Endodermal cell (in vitro differentiated cells): ENCODE data around the gene PAF1. TPM values are rescaled to one million over a fixed set of nuclear protein-coding genes. Genes with fewer than 3 reads are reported as not detected.
"Not testable (repeated sequence)": the region's sequence is repeated elsewhere in the genome, so short reads cannot be mapped to it uniquely, and the experiment has no call there.

Experiments used
- DNase-seq: peaks from one replicate; pipeline ENCODE4 v3.0.0-alpha.2; 2017
- H3K27ac ChIP-seq: 2 replicates; pipeline ENCODE4 v1.5.1; 2013; ENCODE audit warnings: mild to moderate bottlenecking, low read depth, low read length, moderate library complexity
- H3K27me3 ChIP-seq: 2 replicates; pipeline ENCODE4 v1.6.1; 2013; ENCODE audit warnings: mild to moderate bottlenecking, low read length, moderate library complexity; ENCODE audit not compliant: insufficient read depth, control insufficient read depth, poor library complexity, severe bottlenecking
- H3K36me3 ChIP-seq: 2 replicates; pipeline ENCODE4 v1.7.0; 2013; ENCODE audit warnings: mild to moderate bottlenecking, low read length, moderate library complexity; ENCODE audit not compliant: control insufficient read depth, insufficient read depth
- H3K4me1 ChIP-seq: one replicate; pipeline ENCODE4 v1.7.0; 2013; ENCODE audit warnings: low read length; ENCODE audit not compliant: control insufficient read depth, insufficient read depth
- H3K4me3 ChIP-seq: 2 replicates; pipeline ENCODE4 v1.5.1; 2013; ENCODE audit warnings: mild to moderate bottlenecking, low read length, moderate library complexity
- H3K9ac ChIP-seq: 2 replicates; pipeline ENCODE4 v1.6.1; 2013; ENCODE audit warnings: mild to moderate bottlenecking, low read length, moderate library complexity; ENCODE audit not compliant: poor library complexity, severe bottlenecking; ENCODE audit errors: extremely low read depth
- H3K9me3 ChIP-seq: 2 replicates; pipeline ENCODE4 v1.6.1; 2013; ENCODE audit warnings: mild to moderate bottlenecking, low read length, moderate library complexity; ENCODE audit not compliant: control insufficient read depth
- H3K27ac Mint-ChIP-seq: 2 replicates; pipeline ENCODE4 v1.8.0; 2020; ENCODE audit warnings: mixed read lengths
- H3K27me3 Mint-ChIP-seq: 2 replicates; pipeline ENCODE4 v1.8.0; 2021; ENCODE audit warnings: mild to moderate bottlenecking, mixed read lengths; ENCODE audit not compliant: insufficient read depth
- H3K36me3 Mint-ChIP-seq: 2 replicates; pipeline ENCODE4 v1.8.0; 2020; ENCODE audit warnings: low read depth, mixed read lengths
- H3K4me1 Mint-ChIP-seq: 2 replicates; pipeline ENCODE4 v1.8.0; 2020; ENCODE audit warnings: mixed read lengths
- H3K4me3 Mint-ChIP-seq: 2 replicates; pipeline ENCODE4 v1.8.0; 2020; ENCODE audit warnings: mild to moderate bottlenecking, moderate library complexity, mixed read lengths
- H3K9me3 Mint-ChIP-seq: 2 replicates; pipeline ENCODE4 v1.8.0; 2020; ENCODE audit warnings: mild to moderate bottlenecking, mixed read lengths
- WGBS, 2 experiments: methylation state at CpG; one replicate each; pipeline versions ENCODE4 v1.1.5 to v1.1.7; 2013; ENCODE audit warnings: missing lambda C conversion rate in 2 of 2, mixed read lengths in 1 of 2; ENCODE audit not compliant: insufficient coverage in 1 of 2, insufficient read length in 1 of 2; 5-methylcytosine and 5-hydroxymethylcytosine counted together
- total RNA-seq, 2 donors: library from RNA; stranded (reverse); fragmentation: NEBNext Ultra II Directional in 1 of 2; extraction: Animal tissue kit (Norgen Biotek cat#: 25700) in 1 of 2; gene quantifications; 2 replicates in 1 of 2; 3 replicates in 1 of 2; pipeline ENCODE4 v1.2.1, GENCODE V29; 2021
- TF ChIP-seq, protein P1 (sequence below): fragments of 200-600 bp; sonication (generic); conservative IDR thresholded peaks from 2 replicates; pipeline ENCODE4 v1.5.0; 2021; ENCODE audit warnings: antibody characterized with exemption, mild to moderate bottlenecking

PAF1 gene
- total RNA-seq, 2 donors from 2014 or later, result 28.4 to 28.8 TPM

- Histone ChIP-seq H3K4me1 (no peaks in the 10 kb centered on the region), H3K9me3 (no peaks in the 10 kb centered on the region), H3K9ac (no peak overlapping the region), H3K27me3 (no peaks in the 10 kb centered on the region), H3K4me3 (no peak overlapping the region), H3K36me3 (peaks cover 89% of the 10 kb centered on the region), H3K27ac (no peak overlapping the region)
- Mint-ChIP-seq H3K27ac (no peak overlapping the region), H3K4me3 (no peak overlapping the region), H3K27me3 (no peaks in the 10 kb centered on the region), H3K4me1 (peaks cover 4% of the 10 kb centered on the region), H3K9me3 (no peaks in the 10 kb centered on the region), H3K36me3 (peaks cover 83% of the 10 kb centered on the region)
- DNase-seq, result no peak
- 88 to 91% methylated on average over 8 to 10 of the region's 10 CpGs for WGBS, 2 experiments
- TF ChIP-seq, protein P1, sequence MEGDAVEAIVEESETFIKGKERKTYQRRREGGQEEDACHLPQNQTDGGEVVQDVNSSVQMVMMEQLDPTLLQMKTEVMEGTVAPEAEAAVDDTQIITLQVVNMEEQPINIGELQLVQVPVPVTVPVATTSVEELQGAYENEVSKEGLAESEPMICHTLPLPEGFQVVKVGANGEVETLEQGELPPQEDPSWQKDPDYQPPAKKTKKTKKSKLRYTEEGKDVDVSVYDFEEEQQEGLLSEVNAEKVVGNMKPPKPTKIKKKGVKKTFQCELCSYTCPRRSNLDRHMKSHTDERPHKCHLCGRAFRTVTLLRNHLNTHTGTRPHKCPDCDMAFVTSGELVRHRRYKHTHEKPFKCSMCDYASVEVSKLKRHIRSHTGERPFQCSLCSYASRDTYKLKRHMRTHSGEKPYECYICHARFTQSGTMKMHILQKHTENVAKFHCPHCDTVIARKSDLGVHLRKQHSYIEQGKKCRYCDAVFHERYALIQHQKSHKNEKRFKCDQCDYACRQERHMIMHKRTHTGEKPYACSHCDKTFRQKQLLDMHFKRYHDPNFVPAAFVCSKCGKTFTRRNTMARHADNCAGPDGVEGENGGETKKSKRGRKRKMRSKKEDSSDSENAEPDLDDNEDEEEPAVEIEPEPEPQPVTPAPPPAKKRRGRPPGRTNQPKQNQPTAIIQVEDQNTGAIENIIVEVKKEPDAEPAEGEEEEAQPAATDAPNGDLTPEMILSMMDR, result no peak
Observed at GRCh38 chr19:39381910-39382611, 8.8 kb downstream of the PAF1 start.

- no peaks in the 10 kb centered on the region for H3K9me3 Mint-ChIP-seq
- peaks cover 4% of the 10 kb centered on the region for H3K4me1 Mint-ChIP-seq
- no peak overlapping the region for H3K9ac ChIP-seq
- H3K27me3 ChIP-seq, result no peaks in the 10 kb centered on the region
- H3K9me3 ChIP-seq, result no peaks in the 10 kb centered on the region
- no peaks in the 10 kb centered on the region for H3K27me3 Mint-ChIP-seq
- H3K27ac Mint-ChIP-seq, result no peak overlapping the region
- DNase-seq, result no peak
- no peak overlapping the region for H3K4me3 Mint-ChIP-seq
- H3K4me1 ChIP-seq, result no peaks in the 10 kb centered on the region
- H3K36me3 Mint-ChIP-seq, result peaks cover 84% of the 10 kb centered on the region
- no peak overlapping the region for H3K4me3 ChIP-seq
- TF ChIP-seq, protein P1, result no peak
- WGBS, 2 experiments, result 95 to 98% methylated on average over 9 to 17 of the region's 17 CpGs
- H3K36me3 ChIP-seq, result peaks cover 88% of the 10 kb centered on the region
- no peak overlapping the region for H3K27ac ChIP-seq
Observed at GRCh38 chr19:39380521-39381502, 10.1 kb downstream of the PAF1 start.

DNA sequence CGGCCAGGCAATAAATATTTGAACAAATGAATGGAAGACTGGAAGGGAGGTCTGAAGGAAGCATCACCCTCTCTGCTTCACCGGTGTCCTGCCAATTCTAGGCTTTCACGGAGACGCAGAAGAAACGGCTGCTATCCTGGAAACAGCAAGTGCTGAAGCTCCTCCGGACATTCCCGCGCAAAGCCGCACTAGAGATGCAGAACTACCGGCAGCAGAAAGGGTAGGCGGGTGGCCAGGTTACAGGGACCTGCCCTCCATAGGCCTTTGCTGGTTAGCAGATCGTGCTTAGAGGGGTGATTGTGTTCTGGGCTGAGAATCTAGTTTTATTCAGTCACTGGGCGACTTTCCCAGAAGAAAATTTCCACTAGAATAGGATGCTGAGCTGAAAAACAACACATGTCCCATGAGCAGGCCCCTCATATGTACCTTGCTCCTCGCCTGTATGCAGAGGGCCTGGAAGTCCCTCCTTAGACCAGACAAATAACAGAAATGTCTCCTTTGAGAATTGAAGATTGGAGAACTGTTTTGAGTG is 11.0 kb downstream of the PAF1 start:
- WGBS, 2 experiments, result 94 to 96% methylated on average over 12 to 14 of the region's 14 CpGs
- H3K9me3 Mint-ChIP-seq, result no peaks in the 10 kb centered on the region
- DNase-seq, result no peak
- H3K27me3 Mint-ChIP-seq, result no peaks in the 10 kb centered on the region
- TF ChIP-seq, protein P1, result no peak
- H3K9ac ChIP-seq, result no peak overlapping the region
- no peaks in the 10 kb centered on the region for H3K27me3 ChIP-seq
- no peak overlapping the region for H3K27ac Mint-ChIP-seq
- no peaks in the 10 kb centered on the region for H3K9me3 ChIP-seq
- no peak overlapping the region for H3K4me3 Mint-ChIP-seq
- no peaks in the 10 kb centered on the region for H3K4me1 Mint-ChIP-seq
- H3K4me3 ChIP-seq, result no peak overlapping the region
- no peaks in the 10 kb centered on the region for H3K4me1 ChIP-seq
- peaks cover 87% of the 10 kb centered on the region for H3K36me3 ChIP-seq
- H3K36me3 Mint-ChIP-seq, result peaks cover 84% of the 10 kb centered on the region
- H3K27ac ChIP-seq, result no peak overlapping the region

DNA sequence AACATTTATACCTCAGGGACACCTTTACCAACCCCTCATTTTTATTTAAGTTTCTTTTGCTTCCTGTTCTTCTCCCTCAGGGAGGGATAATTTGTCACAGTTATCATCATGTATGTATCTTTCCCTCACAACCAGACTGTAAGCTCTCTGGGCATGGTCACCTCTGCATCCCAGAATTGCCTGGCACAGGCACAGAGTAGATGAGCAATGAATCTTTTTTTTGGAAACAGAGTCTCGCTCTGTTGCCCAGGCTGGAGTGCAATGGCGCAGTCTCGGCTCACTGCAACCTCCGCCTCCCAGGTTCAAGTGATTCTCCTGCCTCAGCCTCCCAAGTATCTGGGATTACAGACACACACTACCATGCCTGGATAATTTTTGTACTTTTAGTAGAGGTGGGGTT is 11.5 kb downstream of the PAF1 start:
- H3K4me3 ChIP-seq, H3K4me3 Mint-ChIP-seq, H3K9ac ChIP-seq, H3K9me3 Mint-ChIP-seq, H3K27ac Mint-ChIP-seq, DNase-seq, H3K9me3 ChIP-seq, H3K27me3 ChIP-seq, H3K4me1 Mint-ChIP-seq, H3K27me3 Mint-ChIP-seq, H3K4me1 ChIP-seq, H3K27ac ChIP-seq: not testable (repeated sequence)
- 93% methylated on average over 4 of the region's 4 CpGs; no CpG with 5 or more reads in 1 of the 2 experiments for whole genome bisulfite sequencing, 2 experiments
- peaks cover 85% of the 10 kb centered on the region for H3K36me3 ChIP-seq
- peaks cover 85% of the 10 kb centered on the region for H3K36me3 Mint-ChIP-seq
